HG03066 (cell line): Measurements from ENCODE around the gene KCNQ1.

ENCODE experiments used
- ATAC-seq: cut with Tn5 transposase; IDR thresholded peaks from one replicate; pipeline ENCODE4 v1.9.1; 2021; ENCODE audit warnings: low read depth; ENCODE audit not compliant: unreplicated experiment

Gene KCNQ1

GRCh38 chr11:2807801-2808241 is 363.0 kb downstream of the KCNQ1 start:
- ATAC-seq: no peak

- ATAC-seq: no peak
Measured at GRCh38 chr11:2808850-2809846, 364.3 kb downstream of the KCNQ1 start.

GRCh38 chr11:2809854-2810253 is 365.0 kb downstream of the KCNQ1 start:
- no peak for ATAC-seq

GRCh38 chr11:2810411-2811205 is 365.8 kb downstream of the KCNQ1 start:
- no peak for ATAC-seq

GRCh38 chr11:2811206-2812091 is 366.6 kb downstream of the KCNQ1 start:
- no peak for ATAC-seq

- no peak for ATAC-seq
Measured at GRCh38 chr11:2812371-2812991, 367.7 kb downstream of the KCNQ1 start.

- ATAC-seq: no peak
Measured at GRCh38 chr11:2813141-2813908, 368.5 kb downstream of the KCNQ1 start.

- no peak for ATAC-seq
Measured at GRCh38 chr11:2813968-2814367, 369.2 kb downstream of the KCNQ1 start.

- no peak for ATAC-seq
Measured at GRCh38 chr11:2814751-2815150, 369.9 kb downstream of the KCNQ1 start.

- no peak for ATAC-seq
Measured at GRCh38 chr11:2815762-2816496, 371.1 kb downstream of the KCNQ1 start.

GRCh38 chr11:2816523-2816922 is 371.7 kb downstream of the KCNQ1 start:
- ATAC-seq: no peak

- no peak for ATAC-seq
Measured at GRCh38 chr11:2816941-2817421, 372.2 kb downstream of the KCNQ1 start.

GRCh38 chr11:2817431-2817830 is 372.6 kb downstream of the KCNQ1 start:
- ATAC-seq: no peak

GRCh38 chr11:2818021-2818420 is 373.2 kb downstream of the KCNQ1 start:
- no peak for ATAC-seq

- ATAC-seq: no peak
Measured at GRCh38 chr11:2818503-2818902, 373.7 kb downstream of the KCNQ1 start.

GRCh38 chr11:2819316-2819715 is 374.5 kb downstream of the KCNQ1 start:
- ATAC-seq: no peak

GRCh38 chr11:2820976-2821375 is 376.2 kb downstream of the KCNQ1 start:
- ATAC-seq: no peak

- no peak for ATAC-seq
Measured at GRCh38 chr11:2821891-2822290, 377.1 kb downstream of the KCNQ1 start.
